ENCODE measurements around the gene TAS2R8.

DNA sequence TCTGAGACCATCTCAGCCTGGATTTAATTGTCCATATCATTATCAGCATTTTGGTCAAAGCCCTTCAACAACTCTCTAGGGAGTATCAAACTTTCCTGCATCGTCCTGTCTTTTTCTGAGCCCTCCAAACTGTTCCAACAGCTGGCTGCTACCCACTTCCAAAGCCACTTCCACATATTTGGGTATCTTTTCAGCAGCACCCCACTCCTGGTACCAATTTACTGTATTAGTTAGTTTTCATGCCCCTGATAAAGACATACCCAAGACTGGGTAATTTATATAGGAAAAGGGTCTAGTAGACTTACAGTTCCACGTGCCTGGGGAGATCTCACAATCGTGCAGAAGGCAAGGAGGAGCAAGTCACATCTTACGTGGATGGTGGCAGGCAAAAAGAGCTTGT, 50.9 kb downstream of the TAS2R8 start:
- TF ChIP-seq FOXM1 (IDR thresholded peaks at IDR 0.05; ENCODE audit: borderline replicate concordance) (no peak), BHLHE40 (IDR thresholded peaks at IDR 0.05; ENCODE audit: borderline replicate concordance) (no peak), FOXK2 (IDR thresholded peaks at IDR 0.05) (no peak), SUZ12 (IDR thresholded peaks at IDR 0.05) (no peak), TARDBP (IDR thresholded peaks at IDR 0.05) (no peak), ELF4 (IDR thresholded peaks at IDR 0.05) (no peak), FOXA1 (IDR thresholded peaks at IDR 0.05) (no peak), PKNOX1 (IDR thresholded peaks at IDR 0.05) (no peak), L3MBTL2 (conservative IDR thresholded peaks at IDR 0.05) (no peak), SP1 (IDR thresholded peaks at IDR 0.05) (no peak), HDGF (IDR thresholded peaks at IDR 0.05; ENCODE audit: borderline replicate concordance) (no peak), CTBP1 (IDR thresholded peaks at IDR 0.05; ENCODE audit: borderline replicate concordance) (no peak)
